Chondrocyte (in vitro differentiated cells): ENCODE data around the gene SYNPO2. TPM values are rescaled to one million over a fixed set of nuclear protein-coding genes. Genes with fewer than 3 reads are reported as not detected.

Experiments
- DNase-seq: peaks from one replicate; pipeline ENCODE4 v3.0.0; 2021; ENCODE audit warnings: mixed read lengths, low spot score
- H3K27ac Mint-ChIP-seq: one replicate; pipeline ENCODE4 v1.8.0; 2021; ENCODE audit warnings: mild to moderate bottlenecking, moderate library complexity, mixed read lengths; ENCODE audit not compliant: unreplicated experiment
- H3K27me3 Mint-ChIP-seq: 2 replicates; pipeline ENCODE4 v1.8.0; 2021; ENCODE audit warnings: low read depth, mixed read lengths
- H3K36me3 Mint-ChIP-seq: 2 replicates; pipeline ENCODE4 v1.8.0; 2021; ENCODE audit warnings: low read depth, mixed read lengths
- H3K4me1 Mint-ChIP-seq: 2 replicates; pipeline ENCODE4 v1.8.0; 2021; ENCODE audit warnings: low read depth, mild to moderate bottlenecking, mixed read lengths
- H3K4me3 Mint-ChIP-seq: one replicate; pipeline ENCODE4 v1.8.0; 2021; ENCODE audit warnings: mild to moderate bottlenecking, moderate library complexity, mixed read lengths; ENCODE audit not compliant: unreplicated experiment
- H3K9me3 Mint-ChIP-seq: 2 replicates; pipeline ENCODE4 v1.8.0; 2021; ENCODE audit warnings: low read depth, mixed read lengths
- CTCF ChIP-seq: fragments of 200-600 bp; sonication (generic); IDR thresholded peaks from 2 replicates; pipeline ENCODE4 v1.5.0; 2021; ENCODE audit warnings: antibody characterized with exemption, mild to moderate bottlenecking, moderate library complexity
- total RNA-seq: library from RNA; stranded (reverse); gene quantifications from 3 replicates; pipeline ENCODE4 v1.2.1, GENCODE V29; 2021

The SYNPO2 gene
- total RNA-seq, 1 donor from 2014 or later, result 21.5 TPM

- no peak for DNase-seq
- no peaks in the 10 kb centered on the region for H3K27me3 Mint-ChIP-seq
- H3K4me1 Mint-ChIP-seq, result peaks cover 10% of the 10 kb centered on the region
- no peaks in the 10 kb centered on the region for H3K9me3 Mint-ChIP-seq
- no peaks in the 10 kb centered on the region for H3K36me3 Mint-ChIP-seq
- TF ChIP-seq CTCF, result no peak
- no peak overlapping the region for H3K4me3 Mint-ChIP-seq
- no peak overlapping the region for H3K27ac Mint-ChIP-seq
Observed at GRCh38 chr4:118950224-118950623, 61.6 kb downstream of the SYNPO2 start.

- Mint-ChIP-seq H3K27me3 (no peaks in the 10 kb centered on the region), H3K36me3 (no peaks in the 10 kb centered on the region), H3K4me1 (peaks cover 17% of the 10 kb centered on the region), H3K9me3 (no peaks in the 10 kb centered on the region), H3K27ac (no peak overlapping the region), H3K4me3 (no peak overlapping the region)
- no peak for DNase-seq
- no peak for TF ChIP-seq CTCF
Observed at GRCh38 chr4:118950929-118951570, 62.4 kb downstream of the SYNPO2 start.

- Mint-ChIP-seq H3K36me3 (no peaks in the 10 kb centered on the region), H3K27me3 (no peaks in the 10 kb centered on the region), H3K4me3 (no peak overlapping the region), H3K27ac (no peak overlapping the region), H3K4me1 (peaks cover 25% of the 10 kb centered on the region), H3K9me3 (no peaks in the 10 kb centered on the region)
- TF ChIP-seq CTCF, result no peak
- no peak for DNase-seq
Observed at GRCh38 chr4:118953276-118953675, 64.6 kb downstream of the SYNPO2 start.

- DNase-seq, result no peak
- no peaks in the 10 kb centered on the region for H3K36me3 Mint-ChIP-seq
- no peak overlapping the region for H3K27ac Mint-ChIP-seq
- H3K4me3 Mint-ChIP-seq, result no peak overlapping the region
- peaks cover 28% of the 10 kb centered on the region for H3K4me1 Mint-ChIP-seq
- TF ChIP-seq CTCF, result peak; percentile 75
- H3K27me3 Mint-ChIP-seq, result no peaks in the 10 kb centered on the region
- H3K9me3 Mint-ChIP-seq, result no peaks in the 10 kb centered on the region
Observed at GRCh38 chr4:118954246-118954645, 65.6 kb downstream of the SYNPO2 start.

GRCh38 chr4:118955515-118955914 is 66.9 kb downstream of the SYNPO2 start:
- Mint-ChIP-seq H3K9me3 (no peaks in the 10 kb centered on the region), H3K4me3 (no peak overlapping the region), H3K36me3 (no peaks in the 10 kb centered on the region), H3K4me1 (peaks cover 28% of the 10 kb centered on the region), H3K27me3 (no peaks in the 10 kb centered on the region), H3K27ac (no peak overlapping the region)
- TF ChIP-seq CTCF, result no peak
- DNase-seq, result no peak
